Stimulated activated effector memory CD8-positive, alpha-beta T cell treated with anti-CD3 and anti-CD28 coated beads, Interleukin-12 subunit alpha, Interleukin-12 subunit beta, amount 100 ng/mL, for 72 hours (primary cell): Measurements from ENCODE around the gene LRMDA.

ENCODE experiments used
- ATAC-seq: fragments of 150-1000 bp; cut with Tn5 transposase; 2 replicates; pipeline ENCODE4 v1.10.0; 2021
- DNase-seq, 2 donors: peaks; one replicate each; pipeline ENCODE4 v3.0.0; 2021 to 2022; ENCODE audit warnings: low spot score in 2 of 2
- H3K27ac Mint-ChIP-seq: one replicate; pipeline ENCODE4 v1.8.0; 2022; ENCODE audit warnings: mild to moderate bottlenecking, mixed read lengths
- H3K36me3 Mint-ChIP-seq: one replicate; pipeline ENCODE4 v1.8.0; 2022; ENCODE audit warnings: mild to moderate bottlenecking, mixed read lengths
- H3K4me1 Mint-ChIP-seq: one replicate; pipeline ENCODE4 v1.8.0; 2022; ENCODE audit warnings: mixed read lengths
- H3K4me3 Mint-ChIP-seq: one replicate; pipeline ENCODE4 v1.8.0; 2022; ENCODE audit warnings: mild to moderate bottlenecking, mixed read lengths
- H3K9me3 Mint-ChIP-seq: one replicate; pipeline ENCODE4 v1.8.0; 2022; ENCODE audit warnings: mixed read lengths

The LRMDA gene

GRCh38 chr10:75466886-75467285, 35.5 kb downstream of the LRMDA start:
- Mint-ChIP-seq H3K36me3 (no peaks in the 10 kb centered on the region), H3K27ac (no peak overlapping the region), H3K4me1 (no peaks in the 10 kb centered on the region), H3K9me3 (no peaks in the 10 kb centered on the region), H3K4me3 (no peak overlapping the region)
- no peak for DNase-seq
- no peak for ATAC-seq

GRCh38 chr10:75468612-75469005, 37.2 kb downstream of the LRMDA start:
- H3K4me3 Mint-ChIP-seq: no peak overlapping the region
- DNase-seq (no peak), ATAC-seq (no peak)
- H3K9me3 Mint-ChIP-seq: no peaks in the 10 kb centered on the region
- H3K27ac Mint-ChIP-seq: no peak overlapping the region
- H3K36me3 Mint-ChIP-seq: no peaks in the 10 kb centered on the region
- H3K4me1 Mint-ChIP-seq: no peaks in the 10 kb centered on the region

GRCh38 chr10:75469006-75469616, 37.7 kb downstream of the LRMDA start:
- DNase-seq (no peak), ATAC-seq (no peak)
- no peaks in the 10 kb centered on the region for H3K4me1 Mint-ChIP-seq
- no peak overlapping the region for H3K27ac Mint-ChIP-seq
- no peak overlapping the region for H3K4me3 Mint-ChIP-seq
- no peaks in the 10 kb centered on the region for H3K9me3 Mint-ChIP-seq
- no peaks in the 10 kb centered on the region for H3K36me3 Mint-ChIP-seq

- Mint-ChIP-seq H3K4me1 (no peaks in the 10 kb centered on the region), H3K9me3 (no peaks in the 10 kb centered on the region), H3K27ac (no peak overlapping the region), H3K4me3 (no peak overlapping the region), H3K36me3 (no peaks in the 10 kb centered on the region)
- no peak for ATAC-seq
- DNase-seq: no peak
These were observed 39.5 kb downstream of the LRMDA start for GRCh38 chr10:75470901-75471300.

- H3K36me3 Mint-ChIP-seq: no peaks in the 10 kb centered on the region
- H3K4me3 Mint-ChIP-seq: no peak overlapping the region
- no peaks in the 10 kb centered on the region for H3K4me1 Mint-ChIP-seq
- H3K27ac Mint-ChIP-seq: no peak overlapping the region
- no peak for ATAC-seq
- no peak for DNase-seq
- no peaks in the 10 kb centered on the region for H3K9me3 Mint-ChIP-seq
These were observed 41.3 kb downstream of the LRMDA start for GRCh38 chr10:75472685-75473084.

GRCh38 chr10:75474106-75474505, 42.7 kb downstream of the LRMDA start:
- Mint-ChIP-seq H3K27ac (no peak overlapping the region), H3K4me1 (no peaks in the 10 kb centered on the region), H3K9me3 (no peaks in the 10 kb centered on the region), H3K36me3 (no peaks in the 10 kb centered on the region), H3K4me3 (no peak overlapping the region)
- DNase-seq: no peak
- ATAC-seq: no peak

GRCh38 chr10:75475460-75476182, 44.2 kb downstream of the LRMDA start:
- Mint-ChIP-seq H3K4me3 (no peak overlapping the region), H3K9me3 (no peaks in the 10 kb centered on the region), H3K27ac (no peak overlapping the region), H3K36me3 (no peaks in the 10 kb centered on the region), H3K4me1 (no peaks in the 10 kb centered on the region)
- ATAC-seq (no peak), DNase-seq (no peak)

GRCh38 chr10:75476569-75476968, 45.1 kb downstream of the LRMDA start:
- Mint-ChIP-seq H3K9me3 (no peaks in the 10 kb centered on the region), H3K27ac (no peak overlapping the region), H3K36me3 (no peaks in the 10 kb centered on the region), H3K4me3 (no peak overlapping the region), H3K4me1 (no peaks in the 10 kb centered on the region)
- DNase-seq (no peak), ATAC-seq (no peak)

- H3K27ac Mint-ChIP-seq: no peak overlapping the region
These were observed 45.6 kb downstream of the LRMDA start for GRCh38 chr10:75476985-75477384.

GRCh38 chr10:75477680-75478079, 46.3 kb downstream of the LRMDA start:
- no peaks in the 10 kb centered on the region for H3K9me3 Mint-ChIP-seq
- no peaks in the 10 kb centered on the region for H3K4me1 Mint-ChIP-seq
- DNase-seq: no peak
- ATAC-seq: no peak
- H3K27ac Mint-ChIP-seq: no peak overlapping the region
- no peaks in the 10 kb centered on the region for H3K36me3 Mint-ChIP-seq
- no peak overlapping the region for H3K4me3 Mint-ChIP-seq

More at GRCh38 chr10:75476985-75477384, 45.6 kb downstream of the LRMDA start:
- DNase-seq: no peak
- Mint-ChIP-seq H3K4me3 (no peak overlapping the region), H3K4me1 (no peaks in the 10 kb centered on the region), H3K36me3 (no peaks in the 10 kb centered on the region), H3K9me3 (no peaks in the 10 kb centered on the region)
- ATAC-seq: no peak

GRCh38 chr10:75480374-75480773, 49.0 kb downstream of the LRMDA start:
- DNase-seq: no peak
- no peaks in the 10 kb centered on the region for H3K36me3 Mint-ChIP-seq
- H3K27ac Mint-ChIP-seq: no peak overlapping the region
- H3K4me1 Mint-ChIP-seq: no peaks in the 10 kb centered on the region
- no peak overlapping the region for H3K4me3 Mint-ChIP-seq
- no peaks in the 10 kb centered on the region for H3K9me3 Mint-ChIP-seq
- ATAC-seq: no peak

- ATAC-seq: no peak
- Mint-ChIP-seq H3K4me3 (no peak overlapping the region), H3K27ac (no peak overlapping the region), H3K36me3 (no peaks in the 10 kb centered on the region), H3K4me1 (no peaks in the 10 kb centered on the region), H3K9me3 (peaks cover 3% of the 10 kb centered on the region)
- DNase-seq: no peak
These were observed 51.8 kb downstream of the LRMDA start for GRCh38 chr10:75483188-75483587.

- H3K4me1 Mint-ChIP-seq: no peaks in the 10 kb centered on the region
- H3K36me3 Mint-ChIP-seq: no peaks in the 10 kb centered on the region
- ATAC-seq (no peak), DNase-seq (no peak)
- H3K4me3 Mint-ChIP-seq: no peak overlapping the region
- H3K27ac Mint-ChIP-seq: no peak overlapping the region
- peaks cover 3% of the 10 kb centered on the region for H3K9me3 Mint-ChIP-seq
These were observed 53.3 kb downstream of the LRMDA start for GRCh38 chr10:75484717-75485116.

- H3K9me3 Mint-ChIP-seq: peaks cover 3% of the 10 kb centered on the region
- ATAC-seq: no peak
These were observed 55.2 kb downstream of the LRMDA start for GRCh38 chr10:75486591-75486990.

GRCh38 chr10:75487087-75487754, 55.8 kb downstream of the LRMDA start:
- H3K27ac Mint-ChIP-seq: no peak overlapping the region
- peaks cover 3% of the 10 kb centered on the region for H3K9me3 Mint-ChIP-seq
- no peak overlapping the region for H3K4me3 Mint-ChIP-seq
- no peaks in the 10 kb centered on the region for H3K4me1 Mint-ChIP-seq
- DNase-seq: no peak
- ATAC-seq: no peak
- H3K36me3 Mint-ChIP-seq: no peaks in the 10 kb centered on the region

More at GRCh38 chr10:75486591-75486990, 55.2 kb downstream of the LRMDA start:
- H3K36me3 Mint-ChIP-seq: no peaks in the 10 kb centered on the region
- no peaks in the 10 kb centered on the region for H3K4me1 Mint-ChIP-seq
- no peak for DNase-seq
- H3K4me3 Mint-ChIP-seq: no peak overlapping the region
- no peak overlapping the region for H3K27ac Mint-ChIP-seq

- H3K36me3 Mint-ChIP-seq: no peaks in the 10 kb centered on the region
- H3K4me1 Mint-ChIP-seq: no peaks in the 10 kb centered on the region
- H3K27ac Mint-ChIP-seq: no peak overlapping the region
- no peak overlapping the region for H3K4me3 Mint-ChIP-seq
- ATAC-seq: no peak
- DNase-seq: no peak
- peaks cover 3% of the 10 kb centered on the region for H3K9me3 Mint-ChIP-seq
These were observed 56.3 kb downstream of the LRMDA start for GRCh38 chr10:75487755-75488125.
